SK-N-SH (cell line): ENCODE results near the gene SPAG9. TPM values are rescaled to one million over a fixed set of nuclear protein-coding genes. Genes with fewer than 3 reads are reported as not detected.
"Not testable (repeated sequence)": the region's sequence is repeated elsewhere in the genome, so short reads cannot be mapped to it uniquely, and the experiment has no call there.

Source experiments
- CTCF ChIA-PET: fragments of 300-600, 350-600 bp; formaldehyde crosslinking; extraction: SDS; loops from one replicate; lab custom pipeline; 2021; lab: Yijun Ruan, JAX
- POLR2A ChIA-PET: fragments of 350-600 bp; sonication (Branson Sonifier 250); formaldehyde crosslinking; extraction: SDS; loops from one replicate; lab custom pipeline; 2020; ENCODE audit warnings: antibody characterized with exemption, inconsistent platforms; lab: Yijun Ruan, JAX
- DNase-seq: peaks from one replicate; pipeline ENCODE4 v3.0.0; 2012
- H2AFZ ChIP-seq: fragments of 200-600 bp; sonication (generic); 2 replicates; pipeline ENCODE4 v1.8.1; 2016; ENCODE audit warnings: antibody characterized with exemption, mild to moderate bottlenecking, low read depth
- H3F3A ChIP-seq: fragments of 200-600 bp; sonication (generic); replicated peaks from 2 replicates; pipeline ENCODE3; 2016; ENCODE audit warnings: antibody characterized with exemption, mild to moderate bottlenecking; ENCODE audit not compliant: insufficient read depth
- H3K27ac ChIP-seq, 2 experiments: fragments of 200-500 bp in 1 of 2; fragments of 200-600 bp in 1 of 2; sonication (Bioruptor generic) in 1 of 2; sonication (generic), shearing (Covaris generic) in 1 of 2; 2 replicates each; pipeline versions ENCODE4 v1.5.1 to v1.6.1; 2014 to 2016; ENCODE audit warnings: low read depth in 2 of 2, inconsistent platforms in 1 of 2, low read length in 1 of 2, mild to moderate bottlenecking in 1 of 2, mixed read lengths in 1 of 2
- H3K27me3 ChIP-seq: fragments of 200-600 bp; sonication (generic), shearing (Covaris generic); 2 replicates; pipeline ENCODE4 v1.6.1; 2016; ENCODE audit warnings: mixed run types; ENCODE audit not compliant: insufficient read depth
- H3K36me3 ChIP-seq, 2 experiments: fragments of 200-500 bp in 1 of 2; fragments of 200-600 bp in 1 of 2; sonication (Bioruptor generic) in 1 of 2; sonication (generic) in 1 of 2; replicated peaks in 1 of 2; 2 replicates each; pipeline versions ENCODE3 to v1.5.1; 2014 to 2016; ENCODE audit warnings: low read length in 1 of 2, mild to moderate bottlenecking in 1 of 2; ENCODE audit not compliant: insufficient read depth in 2 of 2, control insufficient read depth in 1 of 2
- H3K4me1 ChIP-seq, 2 experiments: fragments of 200-500 bp in 1 of 2; fragments of 200-600 bp in 1 of 2; sonication (Bioruptor generic) in 1 of 2; sonication (generic), shearing (Covaris generic) in 1 of 2; 2 replicates each; pipeline versions ENCODE4 v1.5.1 to v1.6.1; 2014 to 2016; ENCODE audit warnings: low read depth in 1 of 2, low read length in 1 of 2, mixed run types in 1 of 2; ENCODE audit not compliant: insufficient read depth in 2 of 2, control insufficient read depth in 1 of 2
- H3K4me2 ChIP-seq: fragments of 200-600 bp; sonication (generic), shearing (Covaris generic); 2 replicates; pipeline ENCODE4 v1.6.1; 2017; ENCODE audit warnings: mixed run types
- H3K4me3 ChIP-seq, 2 experiments: fragments of 200-500 bp in 1 of 2; fragments of 200-600 bp in 1 of 2; sonication (Bioruptor generic) in 1 of 2; sonication (generic), shearing (Covaris generic) in 1 of 2; 2 replicates each; pipeline versions ENCODE4 v1.5.1 to v1.8.1; 2014 to 2016; ENCODE audit warnings: low read depth in 2 of 2, inconsistent platforms in 1 of 2, low read length in 1 of 2, mild to moderate bottlenecking in 1 of 2, mixed read lengths in 1 of 2, moderate library complexity in 1 of 2
- H3K79me2 ChIP-seq: fragments of 200-600 bp; sonication (generic); 2 replicates; pipeline ENCODE4 v1.8.1; 2017; ENCODE audit warnings: mild to moderate bottlenecking; ENCODE audit not compliant: insufficient read depth
- H3K9ac ChIP-seq: fragments of 200-600 bp; sonication (generic); 2 replicates; pipeline ENCODE4 v1.6.1; 2017; ENCODE audit warnings: mixed run types
- H3K9me2 ChIP-seq: fragments of 200-600 bp; sonication (generic); 2 replicates; pipeline ENCODE4 v1.6.1; 2017; ENCODE audit warnings: mixed run types
- H3K9me3 ChIP-seq: fragments of 200-600 bp; sonication (generic); 2 replicates; pipeline ENCODE4 v1.6.1; 2017; ENCODE audit warnings: mixed run types, mild to moderate bottlenecking, moderate library complexity
- H4K20me1 ChIP-seq: fragments of 200-600 bp; sonication (generic); 2 replicates; pipeline ENCODE4 v1.6.1; 2017; ENCODE audit warnings: mild to moderate bottlenecking, mixed run types; ENCODE audit not compliant: insufficient read depth
- EP300 ChIP-seq, 2 experiments: IDR thresholded peaks; 2 replicates each; pipeline versions ENCODE4 v1.4.0 to v1.6.1; 2012; ENCODE audit warnings: borderline replicate concordance in 1 of 2, low read depth in 1 of 2, low read length in 1 of 2
- FOSL2 ChIP-seq: IDR thresholded peaks from 2 replicates; pipeline ENCODE4 v1.4.0; 2012; ENCODE audit warnings: low read depth, mild to moderate bottlenecking, moderate library complexity, borderline replicate concordance
- GABPA ChIP-seq: IDR thresholded peaks from 2 replicates; pipeline ENCODE4 v1.4.0; 2012; ENCODE audit warnings: low read depth, mild to moderate bottlenecking
- MAX ChIP-seq: IDR thresholded peaks from 2 replicates; pipeline ENCODE4 v1.4.0; 2012; ENCODE audit warnings: low read depth
- NFIC ChIP-seq: IDR thresholded peaks from 2 replicates; pipeline ENCODE4 v1.4.0; 2012; ENCODE audit warnings: borderline replicate concordance
- PBX3 ChIP-seq: IDR thresholded peaks from 2 replicates; pipeline ENCODE4; 2012
- RAD21 ChIP-seq: IDR thresholded peaks from 2 replicates; pipeline ENCODE4 v1.6.1; 2012; ENCODE audit warnings: mild to moderate bottlenecking, low read length
- RCOR1 ChIP-seq: fragments of 150-350 bp; IDR thresholded peaks from 2 replicates; pipeline ENCODE4 v1.6.1; 2017; ENCODE audit warnings: antibody characterized with exemption, low read length
- TAF1 ChIP-seq: IDR thresholded peaks from 2 replicates; pipeline ENCODE4 v1.6.1; 2012; ENCODE audit warnings: low read depth, mild to moderate bottlenecking, low read length, moderate library complexity, borderline replicate concordance
- TCF12 ChIP-seq: IDR thresholded peaks from 2 replicates; pipeline ENCODE4 v1.4.0; 2012
- USF1 ChIP-seq: IDR thresholded peaks from 2 replicates; pipeline ENCODE4 v1.4.0; 2012; ENCODE audit warnings: low read depth, borderline replicate concordance
- YY1 ChIP-seq: IDR thresholded peaks from 2 replicates; pipeline ENCODE4 v1.4.0; 2012; ENCODE audit warnings: low read depth, mild to moderate bottlenecking
- ZBTB33 ChIP-seq: IDR thresholded peaks from 2 replicates; pipeline ENCODE4 v1.4.0; 2012; ENCODE audit warnings: low read depth, borderline replicate concordance
- WGBS: methylation state at CpG from one replicate; pipeline ENCODE4 v1.1.6; 2017; ENCODE audit warnings: low lambda C conversion rate; 5-methylcytosine and 5-hydroxymethylcytosine counted together
- polyA plus RNA-seq, 3 experiments: library from polyadenylated mRNA; depleted of rRNA; stranded (reverse); fragments of >200 nt; gene quantifications; 2 replicates each; pipeline ENCODE4 v1.2.3, GENCODE V29; 2012

Gene SPAG9
- polyA plus RNA-seq, 1 of the 3 experiments (the other 2 are of a cell fraction) = 32.1 TPM

- no peak overlapping the region; a peak in 1 of 4 replicates for H3K27ac ChIP-seq
- H3K79me2 ChIP-seq = peaks cover 96% of the 10 kb centered on the region
- H3K9me2 ChIP-seq = no peaks in the 10 kb centered on the region
- H3K36me3 ChIP-seq = peaks cover 0 to 7% of the 10 kb centered on the region in 2 experiments
- H3K9ac ChIP-seq = no peak overlapping the region
- TF ChIP-seq YY1 = no peak
- TF ChIP-seq FOSL2 = no peak
- no peak for TF ChIP-seq TCF12
- H3K4me1 ChIP-seq = peaks cover 0 to 13% of the 10 kb centered on the region in 2 experiments; a peak in 2 of 4 replicates
- ChIA-PET CTCF (interaction anchor here (1.2 kb wide), 2 partner anchors 35 to 62 kb away, joined by 3 read pairs; partner anchors contain the start of gene NME1), POLR2A (interaction anchor here (0.6 to 1.6 kb wide), 2 partner anchors 10 to 29 kb away, joined by 3 to 4 read pairs; partner anchors contain the start of gene SPAG9)
- no peaks in the 10 kb centered on the region for H3K9me3 ChIP-seq
- H2AFZ ChIP-seq = no peak overlapping the region
- H3K4me3 ChIP-seq = no peak overlapping the region
- no peaks in the 10 kb centered on the region for H3K27me3 ChIP-seq
- 73% methylated on average over 2 of the region's 2 CpGs for WGBS
- H4K20me1 ChIP-seq = peaks cover 30% of the 10 kb centered on the region
- no peak overlapping the region; the same call in 1 of the 2 replicates for H3K4me2 ChIP-seq
- no peak for DNase-seq
- H3F3A ChIP-seq = peaks cover 27% of the 10 kb centered on the region
Measured at GRCh38 chr17:51091635-51092034, 29.0 kb downstream of the SPAG9 start.

GRCh38 chr17:51088868-51089267 lies 31.8 kb downstream of the SPAG9 start:
- H3F3A ChIP-seq = peaks cover 49% of the 10 kb centered on the region
- H3K36me3 ChIP-seq, H3K9me2 ChIP-seq, CTCF ChIA-PET, H3K27ac ChIP-seq, POLR2A ChIA-PET, H3K9ac ChIP-seq, H3K9me3 ChIP-seq, H3K4me2 ChIP-seq, H2AFZ ChIP-seq, H3K27me3 ChIP-seq, DNase-seq, H3K4me3 ChIP-seq: not testable (repeated sequence)
- 96% methylated on average over 10 of the region's 10 CpGs for WGBS
- H3K4me1 ChIP-seq = peaks cover 0 to 20% of the 10 kb centered on the region in 2 experiments; a peak in 2 of 4 replicates
- H3K79me2 ChIP-seq = peaks cover 89% of the 10 kb centered on the region
- H4K20me1 ChIP-seq = peaks cover 13% of the 10 kb centered on the region

- peaks cover 0 to 20% of the 10 kb centered on the region in 2 experiments; a peak in 2 of 4 replicates for H3K4me1 ChIP-seq
- peaks cover 52% of the 10 kb centered on the region for H3F3A ChIP-seq
- no peak overlapping the region for H3K9ac ChIP-seq
- peaks cover 89% of the 10 kb centered on the region for H3K79me2 ChIP-seq
- H3K36me3 ChIP-seq = no peaks in the 10 kb centered on the region
- no peak for TF ChIP-seq NFIC
- no peak for TF ChIP-seq PBX3
- TF ChIP-seq RCOR1 = no peak
- TF ChIP-seq RAD21 = no peak
- TF ChIP-seq MAX = no peak
- TF ChIP-seq TAF1 = no peak
- TF ChIP-seq USF1 = no peak
- TF ChIP-seq TCF12 = no peak
- no peak for TF ChIP-seq GABPA
- no peak for TF ChIP-seq ZBTB33
- no peak for TF ChIP-seq EP300 (IDR thresholded peaks at IDR 0.05; ENCODE audit: borderline replicate concordance in 1 of 2, low read depth in 1 of 2, low read length in 1 of 2)
- H3K4me3 ChIP-seq = no peak overlapping the region
- peak overlapping the region in 1 of 2 experiments; percentile 93; a peak in 2 of 4 replicates for H3K27ac ChIP-seq
- DNase-seq = no peak
- no peaks in the 10 kb centered on the region for H3K9me2 ChIP-seq
- no peak overlapping the region for H3K4me2 ChIP-seq
- H2AFZ ChIP-seq = no peak overlapping the region
- POLR2A ChIA-PET = no interaction called here
- 0 out of 2 replicates have a peak, but pooled peaks cover 11% of the 10 kb centered on the region for H4K20me1 ChIP-seq
- H3K27me3 ChIP-seq = no peaks in the 10 kb centered on the region
- CTCF ChIA-PET = no interaction called here
- no peaks in the 10 kb centered on the region for H3K9me3 ChIP-seq
- WGBS = 95% methylated on average over 9 of the region's 9 CpGs
Measured at GRCh38 chr17:51088287-51088686, 32.4 kb downstream of the SPAG9 start.
